NCI-H2171 (cell line): Measurements from ENCODE around the gene FUBP3.
"Not testable (repeated sequence)": the region's sequence is repeated elsewhere in the genome, so short reads cannot be mapped to it uniquely, and the experiment has no call there.

ENCODE experiments used
- DNase-seq: peaks from one replicate; lab custom pipeline; 2025; lab: John Stamatoyannopoulos, UW

Gene FUBP3

GRCh38 chr9:130682421-130683121 lies 103.2 kb downstream of the FUBP3 start:
- DNase-seq: peak; percentile 82

- DNase-seq: no peak
These were observed 105.7 kb downstream of the FUBP3 start for GRCh38 chr9:130685104-130685503.

GRCh38 chr9:130685945-130686344 lies 106.6 kb downstream of the FUBP3 start:
- not testable (repeated sequence) for DNase-seq

GRCh38 chr9:130687615-130688014 lies 108.2 kb downstream of the FUBP3 start:
- no peak for DNase-seq
